ENCODE data around the gene DEPP1. TPM values are rescaled to one million over a fixed set of nuclear protein-coding genes. Genes with fewer than 3 reads are reported as not detected.

DEPP1 gene
- 145 and 150 TPM in 2 replicates for total RNA-seq

GRCh38 chr10:44978570-44979280, at the start of gene DEPP1:
DEPP1 (minus strand) TSS chr10:44978809; CDS start chr10:44978030, 779 bp downstream.

GRCh38 chr10:45000752-45001380, 22.3 kb upstream of the DEPP1 start, which contains the start of gene ZNF22:
ZNF22 (plus strand) TSS chr10:45000923; CDS start chr10:45003369, 2,446 bp downstream.

GRCh38 chr10:44959247-44960087, 19.1 kb downstream of the DEPP1 start, which contains the start of gene RASSF4:
RASSF4 (plus strand) TSS chr10:44959802; CDS start chr10:44970203, 10,401 bp downstream.

Other genes starting within 250 kb of the DEPP1 start
- gene TMEM72, start 67.5 kb downstream of the DEPP1 start, total RNA-seq, result not detected in 2 replicates
- 6.4 and 7.4 TPM in 2 replicates for gene RASSF4, start 19.0 kb downstream of the DEPP1 start, total RNA-seq
- gene ZNF22, start 22.1 kb upstream of the DEPP1 start, total RNA-seq, result 11.7 and 12.2 TPM in 2 replicates